GM20431 (cell line): ENCODE data around the gene RHBDL1.
"Not testable (repeated sequence)": the region's sequence is repeated elsewhere in the genome, so short reads cannot be mapped to it uniquely, and the experiment has no call there.

Source experiments
- in situ Hi-C: fragments of 300-500 bp; cut with MseI, MboI; formaldehyde crosslinking; loops from one replicate; pipeline ENCODE4 v1.15.0; 2020; ENCODE audit warnings: low sequenced_read_pairs; ENCODE audit not compliant: unreplicated experiment

Gene RHBDL1

DNA sequence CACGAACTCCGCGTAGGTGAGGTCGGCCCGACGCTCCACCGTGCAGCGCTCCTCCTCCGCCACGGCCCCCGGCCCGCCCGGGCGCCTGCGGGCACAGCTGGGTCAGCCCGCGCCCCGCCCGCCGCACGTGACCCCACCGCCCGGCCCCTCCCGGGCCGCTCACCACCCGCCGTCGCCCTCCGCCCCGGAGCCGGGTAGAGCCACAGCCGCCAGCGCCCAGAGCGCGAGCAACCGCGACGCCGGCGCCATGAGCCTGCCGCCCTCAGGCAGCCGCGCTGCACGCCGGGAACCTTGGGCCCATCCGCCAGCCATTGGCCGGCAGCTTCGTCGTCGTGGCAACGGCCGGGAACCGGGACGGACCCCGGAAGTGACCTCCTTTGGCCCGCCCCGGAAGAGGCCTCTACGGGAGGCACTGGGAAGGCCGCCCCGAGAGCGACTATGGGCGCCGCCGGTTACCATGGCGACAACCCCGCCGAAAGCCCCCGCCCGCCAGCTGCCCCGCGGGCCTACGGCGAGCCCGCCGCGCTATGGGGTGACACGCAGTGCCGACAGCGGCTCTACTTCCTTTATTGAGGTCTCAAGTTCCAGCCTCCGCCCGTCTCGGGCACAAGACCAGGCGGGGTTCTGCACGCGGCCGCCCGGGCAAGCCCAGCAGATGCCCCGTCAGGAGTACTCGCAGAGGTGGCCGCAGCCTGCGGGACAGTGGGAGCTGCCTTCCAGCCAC is 8.8 kb downstream of the RHBDL1 start, which contains the start of gene JMJD8:
Gene JMJD8 (minus strand): TSS at position 264 of the 724 bp plus-strand sequence. CDS start 15 bp downstream, at position 249.
- in situ Hi-C loops = no loop called here

DNA sequence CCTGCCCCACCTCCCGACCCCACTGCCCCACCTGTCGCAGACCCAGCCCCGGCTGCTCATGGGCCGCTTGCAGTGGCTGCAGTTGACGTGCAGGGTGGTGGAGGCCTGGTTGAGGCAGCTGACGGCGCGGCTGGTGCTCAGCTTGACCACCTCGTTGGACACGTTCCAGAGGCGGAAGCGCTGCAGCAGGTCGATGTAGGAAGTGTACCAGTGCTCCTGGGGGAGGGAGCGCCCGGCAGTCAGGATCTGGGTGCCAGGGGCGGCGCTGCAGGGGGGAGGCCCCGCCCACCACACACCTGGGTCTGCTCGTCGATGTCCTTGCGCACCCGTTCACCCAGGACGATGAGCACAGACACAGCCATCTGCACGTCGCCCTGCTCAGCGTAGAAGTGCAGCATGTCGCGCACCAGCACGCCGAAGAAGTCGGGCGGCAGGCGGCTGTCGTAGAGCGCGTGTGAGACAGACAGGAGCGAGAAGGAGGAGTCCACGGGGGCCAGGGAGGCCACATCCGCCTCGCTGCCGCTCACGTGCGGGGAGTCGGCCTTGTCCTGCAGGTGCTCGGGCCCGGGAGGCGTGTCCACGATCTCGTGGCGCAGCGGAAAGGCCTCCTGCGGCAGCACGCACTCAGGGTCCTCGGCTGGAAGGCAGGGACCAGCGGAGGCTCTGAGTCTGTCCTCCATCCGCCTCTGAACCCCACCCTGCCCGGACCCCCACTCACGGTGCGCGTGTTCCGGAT is 9.7 kb downstream of the RHBDL1 start:
- in situ Hi-C loops = no loop called here

DNA sequence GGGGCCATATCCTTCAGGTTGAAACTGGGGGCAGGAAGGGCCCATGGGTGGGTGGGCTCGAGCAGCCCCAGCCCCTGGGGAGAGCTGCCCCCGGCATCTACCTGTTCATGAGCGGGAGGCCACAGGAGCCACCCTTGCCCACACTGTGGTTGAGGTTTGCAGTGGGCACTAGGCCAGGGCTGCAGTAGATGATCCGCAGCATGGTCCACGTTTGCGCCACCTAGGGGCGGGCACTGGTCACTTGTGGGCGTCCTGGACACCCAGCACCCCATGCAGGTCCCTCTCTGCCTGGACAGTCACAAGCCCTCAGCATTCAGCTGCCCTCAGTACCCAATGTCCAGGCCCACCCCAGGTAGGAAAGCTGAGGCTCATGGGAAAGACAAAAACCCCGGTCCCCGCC is 10.5 kb downstream of the RHBDL1 start:
- in situ Hi-C loops = no loop called here

DNA sequence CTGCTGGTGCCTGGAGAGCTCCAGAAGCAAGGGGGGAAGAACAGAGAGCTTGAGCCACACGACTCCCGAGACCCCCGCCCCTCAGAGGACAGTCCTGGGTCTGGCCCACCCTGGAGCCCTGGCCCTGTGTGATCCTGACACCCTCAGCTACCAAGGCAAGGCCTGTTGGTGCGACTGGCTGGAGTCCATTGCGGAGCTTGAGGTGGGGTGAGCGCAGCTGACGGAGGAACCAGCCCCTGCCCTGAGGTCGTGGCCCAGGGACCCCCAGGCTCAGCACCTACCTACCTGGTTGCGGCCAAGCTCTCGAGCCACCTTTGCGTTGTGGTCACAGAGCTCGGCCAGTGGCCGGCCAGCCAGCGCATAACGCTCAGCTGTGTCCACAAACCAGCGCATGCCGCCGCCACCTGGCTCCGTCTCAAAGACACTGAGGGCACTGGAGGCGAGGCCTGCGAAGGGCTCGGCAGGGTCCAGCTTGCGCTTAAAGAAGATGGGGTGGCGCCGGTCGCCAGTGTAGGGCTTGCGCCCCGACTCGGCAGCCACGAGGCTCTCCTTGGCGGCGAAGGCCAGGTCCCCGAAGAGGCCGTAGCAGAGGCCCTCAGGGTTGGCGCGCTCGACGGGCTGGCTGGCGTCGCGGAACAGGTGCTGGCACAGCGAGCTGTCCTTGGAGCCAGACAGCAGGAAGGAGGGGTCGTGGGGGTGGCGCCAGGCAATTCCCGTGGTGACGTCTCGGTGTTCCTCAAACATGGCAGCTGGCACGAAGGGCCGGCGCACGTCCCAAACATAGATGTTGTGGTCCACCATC is 11.2 kb downstream of the RHBDL1 start:
- in situ Hi-C loops = no loop called here

DNA sequence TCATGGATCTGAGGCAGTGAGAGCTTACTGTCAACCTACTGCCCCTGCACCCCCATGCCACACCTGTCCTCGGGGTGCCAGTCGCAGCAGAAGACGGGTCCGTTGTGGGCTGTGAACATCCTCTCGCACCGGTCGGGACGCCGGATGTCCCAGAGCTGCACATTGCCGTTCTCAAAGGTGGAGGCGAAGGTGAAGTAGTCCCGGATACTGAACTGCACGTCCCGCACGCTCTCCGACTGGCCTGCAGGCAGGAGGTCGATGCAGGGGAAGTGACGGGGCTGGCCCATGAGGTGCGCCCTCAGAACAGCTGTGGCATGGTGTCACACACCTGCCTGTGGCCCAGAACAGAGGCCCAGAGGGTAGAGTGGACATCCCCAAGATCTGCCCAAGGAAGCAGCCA is 12.0 kb downstream of the RHBDL1 start:
- in situ Hi-C loops = no loop called here

DNA sequence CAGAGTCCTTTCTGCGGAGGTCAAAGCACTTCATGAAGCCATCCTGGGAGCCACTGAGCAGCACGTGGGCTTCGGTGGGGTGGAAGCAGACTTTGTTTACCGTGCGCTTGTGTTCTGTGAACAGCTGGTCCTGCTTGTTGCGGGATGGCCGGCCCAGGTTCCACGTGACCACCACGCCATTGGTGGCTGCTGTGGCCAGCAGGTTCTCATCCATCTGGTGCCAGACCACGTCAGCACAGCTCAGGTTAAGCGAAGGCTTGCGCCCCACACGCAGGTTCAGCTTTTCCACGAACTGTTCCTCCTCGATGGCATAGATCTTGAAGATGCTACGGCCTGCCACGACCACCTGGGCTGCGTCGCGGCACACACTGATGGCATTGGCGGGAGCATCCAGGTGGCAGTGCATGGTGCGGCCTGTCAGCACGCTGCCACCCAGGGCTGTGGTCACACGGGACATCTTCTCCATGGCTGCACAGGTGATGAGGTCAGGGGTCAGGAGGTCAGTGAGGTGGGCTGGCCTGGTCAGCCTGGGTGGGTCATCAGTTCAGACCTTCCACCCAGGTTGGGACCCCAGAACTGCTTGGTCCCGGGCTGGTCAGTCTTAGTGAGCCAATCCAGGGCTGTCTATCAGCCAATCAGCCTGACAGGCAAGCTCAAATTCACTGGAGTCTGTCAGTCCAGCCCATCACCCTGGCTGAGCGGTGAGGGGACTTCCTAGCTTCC is 13.9 kb downstream of the RHBDL1 start:
- in situ Hi-C loops = no loop called here

DNA sequence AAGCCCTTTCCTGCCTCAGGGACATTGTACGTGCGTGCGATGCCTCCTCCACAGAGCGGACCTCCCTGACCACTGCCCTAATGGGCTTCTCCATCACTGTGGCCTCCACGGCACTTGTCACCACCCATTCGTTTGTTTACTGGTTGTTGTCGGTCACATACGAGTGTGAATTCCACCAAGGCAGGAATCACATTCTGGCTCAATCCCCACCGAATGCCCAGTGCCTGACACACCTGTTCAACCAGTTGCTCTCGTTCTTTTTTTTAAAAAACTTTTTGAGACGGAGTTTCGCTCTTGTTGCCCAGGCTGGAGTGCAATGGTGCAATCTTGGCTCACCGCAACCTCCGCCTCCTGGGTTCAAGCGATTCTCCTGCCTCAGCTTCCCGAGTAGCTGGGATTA is 15.8 kb downstream of the RHBDL1 start:
- in situ Hi-C loops = not testable (repeated sequence)

DNA sequence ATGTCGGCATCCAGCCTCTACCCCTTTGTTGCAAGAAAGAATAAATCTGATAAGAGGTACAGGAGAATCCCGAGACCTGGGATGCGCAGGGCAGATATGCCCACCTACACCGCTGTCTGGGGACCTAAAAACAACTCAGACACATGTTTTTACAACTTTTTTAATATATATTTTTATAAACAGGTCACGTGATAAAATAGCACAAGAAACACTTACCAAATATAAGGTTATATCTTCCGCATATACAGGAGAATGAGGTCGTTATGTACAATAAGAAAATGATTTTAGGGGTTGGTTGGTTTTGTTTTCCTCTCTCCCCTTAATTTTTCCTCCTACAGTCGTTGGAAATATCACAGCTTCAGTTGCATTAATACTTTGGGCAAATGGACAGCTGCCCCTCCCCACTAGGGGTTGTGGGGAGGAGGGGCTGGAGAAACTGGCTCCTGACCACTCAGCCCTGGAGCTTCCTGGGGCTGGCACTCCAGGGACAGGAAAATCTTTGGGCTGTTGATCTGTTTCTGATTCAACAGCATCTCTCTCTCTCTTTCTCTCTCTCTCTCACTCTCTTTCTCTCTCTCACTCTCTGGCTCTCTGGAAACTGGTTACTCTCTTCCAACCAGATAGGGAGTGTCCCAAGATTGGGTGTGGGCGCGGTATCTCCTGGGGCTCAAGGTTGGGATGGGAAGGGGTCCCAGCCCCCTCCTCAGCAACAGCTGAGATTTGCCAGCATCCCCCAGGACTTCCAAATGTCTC is 17.1 kb downstream of the RHBDL1 start:
- in situ Hi-C loops = no loop called here

DNA sequence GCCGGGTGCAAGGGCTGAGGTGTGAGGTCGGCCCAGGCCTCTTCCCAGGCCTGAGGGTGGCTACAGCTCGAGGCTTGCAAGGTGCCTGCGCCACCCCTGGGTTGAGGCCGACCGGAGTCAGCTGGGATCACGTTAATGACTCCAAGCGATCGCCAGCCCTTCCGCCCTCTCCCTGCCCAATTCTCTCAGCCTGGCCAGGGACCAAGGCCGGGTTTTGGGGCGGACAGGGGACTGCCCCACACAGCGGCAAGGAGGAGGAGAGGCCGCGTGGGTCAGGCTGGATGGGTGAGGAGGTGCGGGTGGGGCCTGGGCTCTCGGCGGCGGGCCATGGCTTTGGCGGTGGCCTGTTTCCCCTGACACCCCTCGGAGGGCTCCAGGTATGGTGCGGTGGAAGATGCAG is 17.9 kb downstream of the RHBDL1 start:
- in situ Hi-C loops = no loop called here

DNA sequence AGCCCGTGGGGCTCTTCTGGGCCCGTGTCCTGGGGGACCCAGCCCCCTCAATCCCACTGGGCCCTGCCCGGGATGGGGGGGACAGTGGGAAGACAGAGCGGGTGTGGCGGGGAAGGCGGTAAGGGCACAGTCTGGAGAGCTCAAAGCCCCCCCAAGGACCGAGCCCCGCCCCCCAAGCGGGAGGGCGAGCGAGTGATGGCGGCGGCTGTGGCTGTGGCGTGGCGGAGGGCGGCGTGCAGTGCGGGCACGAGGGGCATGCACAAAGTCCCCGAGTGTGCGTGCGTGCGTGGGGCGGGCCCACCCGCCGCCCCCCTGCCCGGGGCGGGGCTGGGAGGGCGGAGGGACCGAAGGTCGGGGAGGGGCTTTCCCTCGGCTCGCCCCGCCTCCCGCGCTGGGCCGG is 18.3 kb downstream of the RHBDL1 start:
- in situ Hi-C loops = no loop called here

DNA sequence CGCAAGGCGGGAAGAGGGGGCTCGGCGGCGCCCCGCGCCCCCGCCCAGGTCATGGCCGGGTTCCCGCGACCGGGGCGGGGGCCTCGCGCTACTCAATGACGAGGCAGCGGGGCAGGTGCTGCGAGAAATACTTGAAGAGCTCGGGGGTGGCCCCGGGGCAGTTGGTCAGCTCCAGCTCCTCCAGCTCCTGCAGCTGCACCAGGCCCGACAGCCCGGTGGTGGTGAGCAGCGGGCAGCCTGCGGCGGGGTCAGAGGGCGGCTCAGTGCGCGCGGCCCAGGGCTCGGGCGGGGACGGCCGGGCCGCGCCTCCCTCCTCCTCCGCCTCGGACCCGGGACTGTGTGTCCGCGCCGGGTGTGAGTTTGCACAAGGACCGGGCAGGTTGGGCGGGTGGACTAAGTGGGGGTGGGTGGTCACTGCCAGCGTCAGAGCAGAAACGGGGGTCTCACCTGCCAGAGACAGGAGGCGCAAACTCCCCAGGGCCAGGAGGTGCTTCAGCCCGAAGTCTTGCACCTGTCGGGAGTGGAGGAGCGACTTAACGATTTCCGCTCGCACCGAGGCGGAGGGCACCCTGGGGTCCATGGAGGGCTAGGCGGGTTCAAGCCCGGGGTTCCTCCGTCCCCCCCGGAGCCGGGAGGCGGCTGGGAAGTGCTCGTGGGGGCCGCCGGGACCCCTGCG is 18.9 kb downstream of the RHBDL1 start:
- in situ Hi-C loops = no loop called here

DNA sequence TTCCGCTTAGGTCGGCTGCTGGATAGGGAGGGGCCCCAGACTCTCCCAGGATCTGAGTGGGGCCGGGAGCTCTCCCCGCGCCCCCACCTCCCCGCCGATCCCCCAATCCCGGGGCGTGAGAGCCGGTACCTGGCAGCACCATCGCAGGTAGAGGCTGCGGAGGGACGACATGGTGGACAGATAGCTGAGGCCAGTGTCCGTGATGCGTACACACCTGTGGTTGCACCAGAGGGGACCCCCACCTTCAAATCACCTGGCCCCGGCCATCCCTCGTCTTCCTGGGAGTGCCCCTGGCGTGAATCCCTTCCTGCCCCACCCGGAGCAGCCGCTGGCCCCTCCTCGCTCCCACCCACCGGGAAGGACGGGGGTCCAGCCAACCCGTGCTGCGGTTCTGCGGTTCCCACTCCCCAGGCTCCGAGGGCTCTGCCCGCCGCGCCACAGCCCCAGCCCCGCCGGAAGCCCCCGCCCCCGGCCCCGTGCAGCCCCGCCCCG is 19.4 kb downstream of the RHBDL1 start:
- in situ Hi-C loops = no loop called here

DNA sequence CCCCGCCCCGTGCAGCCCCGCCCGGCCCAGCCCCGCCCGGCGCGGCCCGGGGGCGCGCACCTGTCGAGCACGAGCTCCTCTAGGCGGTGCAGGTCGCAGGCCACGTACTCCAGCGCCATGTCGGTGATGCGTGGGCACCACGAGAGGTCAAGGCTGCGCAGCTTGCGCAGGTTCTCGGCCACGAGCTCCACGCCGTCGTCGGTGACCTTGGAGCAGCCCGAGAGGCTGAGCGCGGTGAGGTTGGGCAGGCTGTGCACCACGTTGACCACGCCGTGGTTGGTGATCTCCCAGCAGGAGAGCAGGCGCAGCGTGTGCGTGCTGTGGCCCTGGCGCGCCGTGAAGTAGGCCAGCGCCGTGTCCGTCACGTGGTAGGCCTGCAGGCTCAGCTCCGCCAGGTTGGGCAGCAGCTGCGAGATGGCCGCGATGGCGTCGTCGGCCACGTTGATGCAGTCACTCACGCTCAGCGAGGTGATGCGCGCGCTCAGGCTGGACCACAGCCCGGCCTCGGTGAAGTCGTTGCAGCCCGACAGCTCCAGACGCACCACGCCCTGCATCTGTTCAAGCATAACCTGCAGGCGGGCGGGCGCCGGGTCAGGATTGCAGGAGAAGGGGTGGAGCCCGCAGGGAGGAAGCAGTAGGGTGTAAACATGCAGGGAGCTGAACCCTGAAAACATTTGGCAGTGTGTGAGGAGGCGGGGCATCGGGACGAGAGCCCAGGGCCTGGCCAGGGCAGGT is 20.1 kb downstream of the RHBDL1 start:
- in situ Hi-C loops = no loop called here

DNA sequence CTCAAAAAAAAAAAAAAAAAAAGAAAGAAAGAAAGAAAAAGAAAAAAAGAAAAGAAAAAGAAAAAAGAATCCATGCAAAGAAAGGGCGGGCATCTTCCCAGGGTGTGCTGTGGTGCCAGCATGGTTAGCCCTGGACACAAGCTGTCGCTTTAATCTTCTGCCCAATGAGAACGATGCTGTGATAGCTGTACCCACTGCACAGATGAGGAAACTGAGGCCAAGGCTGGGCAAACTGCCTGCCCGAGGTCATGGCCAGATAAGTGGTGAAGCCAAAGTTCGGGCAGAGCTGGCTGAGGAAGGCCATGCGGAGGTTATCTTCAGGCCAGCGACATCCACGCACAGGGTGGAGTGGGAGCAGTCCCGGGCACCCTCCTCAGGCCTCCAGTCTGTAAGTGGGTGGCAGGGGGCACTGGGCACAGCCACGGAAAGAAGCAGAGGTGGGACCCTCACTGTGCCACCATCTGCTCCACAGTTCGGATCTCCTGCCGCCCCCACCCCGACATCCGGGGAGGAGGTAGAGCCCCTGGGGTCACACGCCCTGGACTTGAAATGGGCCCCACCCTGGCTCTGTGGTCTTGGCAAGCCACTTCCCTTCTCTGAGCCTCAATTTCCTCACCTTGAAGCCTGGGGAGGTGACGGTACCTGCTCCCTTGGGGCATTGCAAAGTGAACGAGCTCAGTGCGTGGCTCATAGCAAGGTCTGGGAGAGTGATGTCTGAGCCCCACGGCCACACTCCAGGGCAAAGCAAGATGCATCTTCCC is 23.6 kb downstream of the RHBDL1 start:
- in situ Hi-C loops = no loop called here

DNA sequence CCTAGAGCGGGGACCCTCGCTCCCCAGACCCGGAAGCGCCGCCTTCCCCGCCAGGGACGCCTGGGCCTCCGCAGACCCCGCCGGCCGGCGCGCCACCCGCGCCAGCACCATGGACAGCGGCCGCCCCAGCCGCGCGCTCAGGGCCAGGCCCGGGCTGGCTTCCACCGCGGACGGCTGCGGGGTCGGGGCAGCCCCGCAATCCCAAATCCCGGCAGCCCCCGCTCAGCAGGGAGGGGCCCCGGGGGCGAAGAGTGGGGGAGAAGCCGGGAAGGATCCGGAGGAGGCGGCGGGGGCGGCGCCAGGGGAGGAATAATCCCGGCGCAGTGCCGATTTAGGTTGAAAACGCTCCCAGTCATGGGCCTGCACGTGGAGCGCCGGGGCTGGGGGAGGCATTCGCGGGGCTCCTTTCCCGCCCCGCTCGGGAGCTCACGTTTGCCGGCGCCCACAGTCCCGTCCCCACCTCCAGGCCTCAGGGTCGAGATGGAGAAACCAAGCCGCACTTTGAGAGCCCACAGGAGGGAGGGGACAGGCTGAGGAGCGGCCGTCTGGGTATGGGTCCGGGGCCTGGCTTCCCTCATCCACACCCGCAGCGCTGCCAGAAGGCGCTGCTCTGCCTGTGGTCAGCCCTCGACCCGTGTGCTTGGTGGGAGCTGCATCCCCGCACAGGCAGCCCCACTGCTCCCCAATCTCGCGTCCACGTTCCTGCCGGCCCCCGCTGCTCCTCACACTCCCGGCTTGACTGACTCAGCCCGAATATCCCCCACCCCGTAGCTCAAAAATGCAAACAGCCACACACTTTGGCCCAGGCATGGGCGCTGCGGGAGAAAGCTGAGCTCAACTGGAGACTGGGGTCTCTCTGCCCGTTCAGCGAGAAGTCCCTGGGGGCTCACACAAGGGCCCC is 25.5 kb downstream of the RHBDL1 start:
- in situ Hi-C loops = no loop called here

DNA sequence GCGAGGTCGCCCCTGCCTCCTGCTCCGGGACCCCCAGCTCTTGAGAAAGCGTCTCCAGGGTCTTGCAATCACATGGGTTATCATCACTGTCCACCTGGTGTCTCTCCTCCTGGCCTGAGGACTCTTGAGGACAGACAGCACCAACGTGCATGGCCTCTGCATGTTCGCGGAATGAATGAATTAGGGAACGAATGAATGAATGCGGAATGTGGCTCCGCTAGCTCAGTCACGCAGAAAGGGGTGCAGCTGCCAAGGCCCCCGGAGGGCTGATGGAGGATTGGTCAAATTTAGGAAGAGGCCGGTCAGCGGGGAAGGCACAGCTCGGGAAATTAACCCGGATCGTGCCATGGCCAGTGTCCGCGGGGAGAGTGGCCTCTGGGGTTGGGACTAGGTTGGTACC is 26.9 kb downstream of the RHBDL1 start:
- in situ Hi-C loops = no loop called here
